A673 (cell line): ENCODE measurements around the gene CCDC80. TPM values are rescaled to one million over a fixed set of nuclear protein-coding genes. Genes with fewer than 3 reads are reported as not detected.

Source experiments
- BruUV-seq: library from RNA; stranded (reverse); fragments of 400-500 nt; replicated peaks from 2 replicates; lab custom pipeline; 2021; lab: Mats Ljungman, UMichigan
- CTCF ChIA-PET: fragments of 300-600 bp; sonication (Branson Sonifier 250); formaldehyde crosslinking; loops from one replicate; lab custom pipeline; 2022; ENCODE audit warnings: antibody characterized with exemption; lab: Charles Lee
- POLR2A ChIA-PET: fragments of 300-600 bp; sonication (Branson Sonifier 250); formaldehyde crosslinking; loops from one replicate; lab custom pipeline; 2022; ENCODE audit warnings: antibody characterized with exemption; ENCODE audit not compliant: low non-redundant PET; lab: Charles Lee
- DNase-seq: peaks from one replicate; pipeline ENCODE4 v3.0.0-alpha.2; 2015; ENCODE audit warnings: low spot score
- H3K27ac ChIP-seq: fragments of 200-600 bp; sonication (generic); 2 replicates; pipeline ENCODE4 v1.5.1; 2016; ENCODE audit warnings: mixed run types, low read depth, mild to moderate bottlenecking, mixed read lengths, antibody characterized with exemption, low read length; ENCODE audit not compliant: poor library complexity, severe bottlenecking
- H3K27me3 ChIP-seq: fragments of 200-600 bp; sonication (generic); replicated peaks from 2 replicates; pipeline ENCODE4 v1.6.1; 2017; ENCODE audit warnings: mixed run types, low read depth, mild to moderate bottlenecking, mixed read lengths, antibody characterized with exemption, low read length; ENCODE audit not compliant: insufficient read depth, poor library complexity
- H3K36me3 ChIP-seq: fragments of 200-600 bp; sonication (generic); 2 replicates; pipeline ENCODE4 v1.6.1; 2016; ENCODE audit warnings: mixed run types, mild to moderate bottlenecking, mixed read lengths, antibody characterized with exemption, low read length; ENCODE audit not compliant: insufficient read depth, poor library complexity, severe bottlenecking
- H3K4me1 ChIP-seq: fragments of 200-600 bp; sonication (generic); 2 replicates; pipeline ENCODE4 v1.6.1; 2017; ENCODE audit warnings: mixed run types, mild to moderate bottlenecking, mixed read lengths, antibody characterized with exemption, low read length; ENCODE audit not compliant: insufficient read depth, poor library complexity, severe bottlenecking
- H3K4me3 ChIP-seq: fragments of 200-600 bp; sonication (generic); 2 replicates; pipeline ENCODE4 v1.5.1; 2016; ENCODE audit warnings: low read depth, mixed run types, mild to moderate bottlenecking, mixed read lengths, low read length; ENCODE audit not compliant: poor library complexity, severe bottlenecking
- H3K9me3 ChIP-seq: fragments of 200-600 bp; sonication (generic); 2 replicates; pipeline ENCODE4 v1.6.1; 2016; ENCODE audit warnings: mixed run types, low read depth, mild to moderate bottlenecking, mixed read lengths, antibody characterized with exemption, low read length; ENCODE audit not compliant: poor library complexity, severe bottlenecking
- EZH2 ChIP-seq: fragments of 200-600 bp; sonication (generic); IDR thresholded peaks from 2 replicates; pipeline ENCODE4 v1.6.1; 2017; ENCODE audit warnings: borderline replicate concordance, low read depth, mild to moderate bottlenecking, mixed read lengths, antibody characterized with exemption, low read length; ENCODE audit not compliant: poor library complexity, severe bottlenecking
- intact Hi-C: fragments of 100-400 bp; cut with micrococcal nuclease; formaldehyde crosslinking; loops from one replicate; pipeline ENCODE4 v1.10.0; 2022; ENCODE audit not compliant: unreplicated experiment
- total RNA-seq: library from RNA; stranded (reverse); gene quantifications from 2 replicates; pipeline ENCODE4 v1.2.3, GENCODE V29; 2021
- TF ChIP-seq, protein P1 (sequence below): fragments of 300-800, 200-600 bp; sonication (generic); conservative IDR thresholded peaks from 2 replicates; pipeline ENCODE4 v1.5.1; 2017; ENCODE audit warnings: low read depth, mild to moderate bottlenecking, antibody characterized with exemption, low read length, moderate library complexity, mixed read lengths

CCDC80 gene
- total RNA-seq, 1 experiment from 2014 or later: 4.7 TPM

DNA sequence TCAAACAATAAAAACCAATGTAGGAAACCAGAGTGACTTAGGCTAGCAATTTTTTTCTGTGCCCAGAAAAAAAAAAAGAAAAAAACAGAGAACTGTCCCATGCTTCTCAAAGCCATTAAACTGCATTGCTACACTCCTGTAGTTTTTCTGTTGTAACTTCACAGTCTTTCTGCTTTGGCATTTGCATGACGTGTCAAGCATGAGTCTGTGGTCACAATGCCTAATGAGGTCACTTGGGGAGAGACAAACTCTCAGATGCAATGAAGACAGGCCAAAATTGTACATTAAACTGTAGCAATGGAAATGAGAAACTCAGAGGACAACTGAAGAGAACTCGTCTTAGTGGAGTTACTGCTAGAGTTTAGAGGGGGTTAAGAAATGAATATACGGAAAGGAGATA is 30.8 kb downstream of the CCDC80 start:
- H3K9me3 ChIP-seq: no peaks in the 10 kb centered on the region
- no peaks in the 10 kb centered on the region for H3K27me3 ChIP-seq
- H3K4me3 ChIP-seq: no peak overlapping the region
- no peaks in the 10 kb centered on the region for H3K36me3 ChIP-seq
- no peaks in the 10 kb centered on the region for H3K4me1 ChIP-seq
- no TSS peak for BruUV-seq
- ChIA-PET CTCF (no interaction called here), POLR2A (no interaction called here)
- intact Hi-C loops: no loop called here
- TF ChIP-seq EZH2: no peak
- TF ChIP-seq, protein P1, sequence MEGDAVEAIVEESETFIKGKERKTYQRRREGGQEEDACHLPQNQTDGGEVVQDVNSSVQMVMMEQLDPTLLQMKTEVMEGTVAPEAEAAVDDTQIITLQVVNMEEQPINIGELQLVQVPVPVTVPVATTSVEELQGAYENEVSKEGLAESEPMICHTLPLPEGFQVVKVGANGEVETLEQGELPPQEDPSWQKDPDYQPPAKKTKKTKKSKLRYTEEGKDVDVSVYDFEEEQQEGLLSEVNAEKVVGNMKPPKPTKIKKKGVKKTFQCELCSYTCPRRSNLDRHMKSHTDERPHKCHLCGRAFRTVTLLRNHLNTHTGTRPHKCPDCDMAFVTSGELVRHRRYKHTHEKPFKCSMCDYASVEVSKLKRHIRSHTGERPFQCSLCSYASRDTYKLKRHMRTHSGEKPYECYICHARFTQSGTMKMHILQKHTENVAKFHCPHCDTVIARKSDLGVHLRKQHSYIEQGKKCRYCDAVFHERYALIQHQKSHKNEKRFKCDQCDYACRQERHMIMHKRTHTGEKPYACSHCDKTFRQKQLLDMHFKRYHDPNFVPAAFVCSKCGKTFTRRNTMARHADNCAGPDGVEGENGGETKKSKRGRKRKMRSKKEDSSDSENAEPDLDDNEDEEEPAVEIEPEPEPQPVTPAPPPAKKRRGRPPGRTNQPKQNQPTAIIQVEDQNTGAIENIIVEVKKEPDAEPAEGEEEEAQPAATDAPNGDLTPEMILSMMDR: no peak
- no peak for DNase-seq
- no peak overlapping the region for H3K27ac ChIP-seq

DNA sequence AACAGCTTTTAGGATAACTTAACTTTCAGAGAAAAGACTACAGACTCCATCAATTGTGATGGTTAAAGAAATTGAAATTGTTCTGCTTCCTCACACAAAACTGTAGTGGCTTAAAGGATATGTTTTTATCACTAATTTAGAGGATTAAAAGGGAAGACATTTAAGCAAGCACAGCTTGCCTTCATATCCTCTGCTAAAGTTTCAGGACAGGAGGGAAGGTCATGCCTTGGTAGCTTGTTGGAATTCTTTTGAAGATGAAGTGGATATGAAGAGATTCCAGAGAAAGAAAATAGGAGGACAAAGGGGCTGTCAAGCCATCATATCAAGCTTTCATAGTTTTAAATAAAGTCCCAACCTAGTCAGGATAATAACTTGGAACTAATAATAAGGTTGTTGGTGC is 33.1 kb downstream of the CCDC80 start:
- TF ChIP-seq EZH2: no peak
- TF ChIP-seq, protein P1: no peak
- no peak for DNase-seq
- Histone ChIP-seq H3K36me3 (no peaks in the 10 kb centered on the region), H3K27me3 (no peaks in the 10 kb centered on the region), H3K4me3 (no peak overlapping the region), H3K4me1 (peaks cover 5% of the 10 kb centered on the region), H3K27ac (no peak overlapping the region), H3K9me3 (no peaks in the 10 kb centered on the region)
- intact Hi-C loops: no loop called here
- POLR2A ChIA-PET: no interaction called here
- BruUV-seq: no TSS peak
- CTCF ChIA-PET: no interaction called here

DNA sequence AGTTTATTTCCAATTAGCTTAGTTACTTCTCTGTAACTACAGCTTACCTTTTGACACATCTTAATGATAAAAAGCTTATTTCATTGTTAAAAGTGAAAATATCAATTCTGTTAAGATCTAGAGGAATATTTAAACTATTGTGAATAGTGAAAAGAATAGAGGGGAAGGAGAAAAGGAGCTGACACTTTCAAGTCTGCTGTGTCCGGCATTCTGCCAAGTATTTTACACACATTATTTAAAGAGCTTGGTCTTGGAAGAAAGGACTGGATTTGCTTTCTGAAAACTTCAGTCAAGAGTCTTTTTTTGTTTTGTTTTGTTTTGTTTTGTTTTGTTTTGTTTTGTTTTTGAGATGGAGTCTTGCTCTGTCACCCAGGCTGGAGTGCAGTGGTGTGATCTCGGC is 34.8 kb downstream of the CCDC80 start:
- BruUV-seq: no TSS peak
- H3K9me3 ChIP-seq: no peaks in the 10 kb centered on the region
- DNase-seq: no peak
- H3K27me3 ChIP-seq: no peaks in the 10 kb centered on the region
- no peak overlapping the region for H3K27ac ChIP-seq
- TF ChIP-seq, protein P1: no peak
- TF ChIP-seq EZH2: no peak
- ChIA-PET POLR2A (no interaction called here), CTCF (no interaction called here)
- peaks cover 5% of the 10 kb centered on the region for H3K4me1 ChIP-seq
- no peaks in the 10 kb centered on the region for H3K36me3 ChIP-seq
- intact Hi-C loops: no loop called here
- no peak overlapping the region for H3K4me3 ChIP-seq
